ENCODE data around the gene ECT2L.

GRCh38 chr6:138945354-138945753, 149.5 kb downstream of the ECT2L start:
- TF ChIP-seq CTCF (IDR thresholded peaks at IDR 0.05; ENCODE audit: insufficient read depth, low read depth, low read length), result no peak
- TF ChIP-seq EZH2 (IDR thresholded peaks at IDR 0.05; ENCODE audit: insufficient read depth, low read length), result no peak
